A673 (cell line): Measurements from ENCODE around the gene ZNF784. TPM values are rescaled to one million over a fixed set of nuclear protein-coding genes. Genes with fewer than 3 reads are reported as not detected.

Experiments used
- BruUV-seq: library from RNA; stranded (reverse); fragments of 400-500 nt; replicated peaks from 2 replicates; lab custom pipeline; 2021; lab: Mats Ljungman, UMichigan
- CTCF ChIA-PET: fragments of 300-600 bp; sonication (Branson Sonifier 250); formaldehyde crosslinking; loops from one replicate; lab custom pipeline; 2022; ENCODE audit warnings: antibody characterized with exemption; lab: Charles Lee
- POLR2A ChIA-PET: fragments of 300-600 bp; sonication (Branson Sonifier 250); formaldehyde crosslinking; loops from one replicate; lab custom pipeline; 2022; ENCODE audit warnings: antibody characterized with exemption; ENCODE audit not compliant: low non-redundant PET; lab: Charles Lee
- DNase-seq: peaks from one replicate; pipeline ENCODE4 v3.0.0-alpha.2; 2015; ENCODE audit warnings: low spot score
- H3K27ac ChIP-seq: fragments of 200-600 bp; sonication (generic); 2 replicates; pipeline ENCODE4 v1.5.1; 2016; ENCODE audit warnings: mixed run types, low read depth, mild to moderate bottlenecking, mixed read lengths, antibody characterized with exemption, low read length; ENCODE audit not compliant: poor library complexity, severe bottlenecking
- H3K27me3 ChIP-seq: fragments of 200-600 bp; sonication (generic); replicated peaks from 2 replicates; pipeline ENCODE4 v1.6.1; 2017; ENCODE audit warnings: mixed run types, low read depth, mild to moderate bottlenecking, mixed read lengths, antibody characterized with exemption, low read length; ENCODE audit not compliant: insufficient read depth, poor library complexity
- H3K36me3 ChIP-seq: fragments of 200-600 bp; sonication (generic); 2 replicates; pipeline ENCODE4 v1.6.1; 2016; ENCODE audit warnings: mixed run types, mild to moderate bottlenecking, mixed read lengths, antibody characterized with exemption, low read length; ENCODE audit not compliant: insufficient read depth, poor library complexity, severe bottlenecking
- H3K4me1 ChIP-seq: fragments of 200-600 bp; sonication (generic); 2 replicates; pipeline ENCODE4 v1.6.1; 2017; ENCODE audit warnings: mixed run types, mild to moderate bottlenecking, mixed read lengths, antibody characterized with exemption, low read length; ENCODE audit not compliant: insufficient read depth, poor library complexity, severe bottlenecking
- H3K4me3 ChIP-seq: fragments of 200-600 bp; sonication (generic); 2 replicates; pipeline ENCODE4 v1.5.1; 2016; ENCODE audit warnings: low read depth, mixed run types, mild to moderate bottlenecking, mixed read lengths, low read length; ENCODE audit not compliant: poor library complexity, severe bottlenecking
- H3K9me3 ChIP-seq: fragments of 200-600 bp; sonication (generic); 2 replicates; pipeline ENCODE4 v1.6.1; 2016; ENCODE audit warnings: mixed run types, low read depth, mild to moderate bottlenecking, mixed read lengths, antibody characterized with exemption, low read length; ENCODE audit not compliant: poor library complexity, severe bottlenecking
- EZH2 ChIP-seq: fragments of 200-600 bp; sonication (generic); IDR thresholded peaks from 2 replicates; pipeline ENCODE4 v1.6.1; 2017; ENCODE audit warnings: borderline replicate concordance, low read depth, mild to moderate bottlenecking, mixed read lengths, antibody characterized with exemption, low read length; ENCODE audit not compliant: poor library complexity, severe bottlenecking
- intact Hi-C: fragments of 100-400 bp; cut with micrococcal nuclease; formaldehyde crosslinking; loops from one replicate; pipeline ENCODE4 v1.10.0; 2022; ENCODE audit not compliant: unreplicated experiment
- total RNA-seq: library from RNA; stranded (reverse); gene quantifications from 2 replicates; pipeline ENCODE4 v1.2.3, GENCODE V29; 2021
- TF ChIP-seq, protein P1 (sequence below): fragments of 300-800, 200-600 bp; sonication (generic); conservative IDR thresholded peaks from 2 replicates; pipeline ENCODE4 v1.5.1; 2017; ENCODE audit warnings: low read depth, mild to moderate bottlenecking, antibody characterized with exemption, low read length, moderate library complexity, mixed read lengths

Gene ZNF784
- total RNA-seq, 1 experiment from 2014 or later: 7.1 TPM

DNA sequence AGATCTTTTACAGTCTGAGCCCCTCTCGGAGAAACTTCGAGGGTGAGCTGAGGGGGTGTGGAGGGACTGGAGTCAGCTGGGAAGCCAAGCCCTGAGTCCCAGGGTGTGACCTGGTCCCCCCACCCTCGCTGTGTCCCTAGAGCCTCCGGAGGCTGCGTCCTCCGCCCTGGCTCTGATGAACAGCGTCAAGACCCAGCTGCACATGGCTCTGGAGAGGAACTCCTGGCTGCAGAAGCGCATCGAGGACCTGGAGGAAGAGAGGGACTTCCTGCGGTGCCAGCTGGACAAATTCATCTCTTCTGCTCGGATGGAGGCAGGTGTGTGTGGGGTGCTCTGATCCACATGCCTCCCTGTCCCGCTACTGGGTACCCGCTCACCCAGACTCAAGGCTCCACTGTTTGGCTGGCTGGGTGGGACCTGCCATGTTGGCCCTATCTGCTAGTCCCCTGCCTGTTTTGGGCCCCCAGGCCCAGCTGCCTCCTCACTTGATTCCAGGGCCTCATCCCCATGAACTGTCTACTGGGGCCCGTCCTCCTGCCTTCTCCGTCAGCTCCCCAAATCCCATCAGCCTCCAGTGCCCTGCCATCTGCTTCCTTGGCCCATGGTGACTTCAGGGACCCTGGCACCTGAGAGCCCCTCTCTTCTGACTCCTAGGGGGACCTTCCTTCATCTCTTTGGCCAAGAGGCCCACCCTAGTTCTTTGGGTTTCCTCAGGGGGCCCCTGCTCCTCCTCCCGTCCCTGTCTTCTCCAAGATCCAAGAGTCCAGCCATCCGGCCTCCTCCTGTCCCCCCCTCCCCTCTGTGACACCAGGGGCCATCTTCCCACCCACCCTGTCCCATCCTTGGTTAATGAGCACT lies 25.1 kb upstream of the ZNF784 start:
- no peaks in the 10 kb centered on the region for H3K9me3 ChIP-seq
- peak overlapping the region; percentile 98 for H3K27ac ChIP-seq
- TF ChIP-seq EZH2: no peak
- TF ChIP-seq, protein P1, sequence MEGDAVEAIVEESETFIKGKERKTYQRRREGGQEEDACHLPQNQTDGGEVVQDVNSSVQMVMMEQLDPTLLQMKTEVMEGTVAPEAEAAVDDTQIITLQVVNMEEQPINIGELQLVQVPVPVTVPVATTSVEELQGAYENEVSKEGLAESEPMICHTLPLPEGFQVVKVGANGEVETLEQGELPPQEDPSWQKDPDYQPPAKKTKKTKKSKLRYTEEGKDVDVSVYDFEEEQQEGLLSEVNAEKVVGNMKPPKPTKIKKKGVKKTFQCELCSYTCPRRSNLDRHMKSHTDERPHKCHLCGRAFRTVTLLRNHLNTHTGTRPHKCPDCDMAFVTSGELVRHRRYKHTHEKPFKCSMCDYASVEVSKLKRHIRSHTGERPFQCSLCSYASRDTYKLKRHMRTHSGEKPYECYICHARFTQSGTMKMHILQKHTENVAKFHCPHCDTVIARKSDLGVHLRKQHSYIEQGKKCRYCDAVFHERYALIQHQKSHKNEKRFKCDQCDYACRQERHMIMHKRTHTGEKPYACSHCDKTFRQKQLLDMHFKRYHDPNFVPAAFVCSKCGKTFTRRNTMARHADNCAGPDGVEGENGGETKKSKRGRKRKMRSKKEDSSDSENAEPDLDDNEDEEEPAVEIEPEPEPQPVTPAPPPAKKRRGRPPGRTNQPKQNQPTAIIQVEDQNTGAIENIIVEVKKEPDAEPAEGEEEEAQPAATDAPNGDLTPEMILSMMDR: no peak
- peaks cover 23% of the 10 kb centered on the region for H3K4me1 ChIP-seq
- peaks cover 25% of the 10 kb centered on the region for H3K36me3 ChIP-seq
- intact Hi-C loops: no loop called here
- no TSS peak for BruUV-seq
- no peak for DNase-seq
- peak overlapping the region; percentile 93 for H3K4me3 ChIP-seq
- ChIA-PET POLR2A (no interaction called here), CTCF (no interaction called here)
- H3K27me3 ChIP-seq: no peaks in the 10 kb centered on the region

DNA sequence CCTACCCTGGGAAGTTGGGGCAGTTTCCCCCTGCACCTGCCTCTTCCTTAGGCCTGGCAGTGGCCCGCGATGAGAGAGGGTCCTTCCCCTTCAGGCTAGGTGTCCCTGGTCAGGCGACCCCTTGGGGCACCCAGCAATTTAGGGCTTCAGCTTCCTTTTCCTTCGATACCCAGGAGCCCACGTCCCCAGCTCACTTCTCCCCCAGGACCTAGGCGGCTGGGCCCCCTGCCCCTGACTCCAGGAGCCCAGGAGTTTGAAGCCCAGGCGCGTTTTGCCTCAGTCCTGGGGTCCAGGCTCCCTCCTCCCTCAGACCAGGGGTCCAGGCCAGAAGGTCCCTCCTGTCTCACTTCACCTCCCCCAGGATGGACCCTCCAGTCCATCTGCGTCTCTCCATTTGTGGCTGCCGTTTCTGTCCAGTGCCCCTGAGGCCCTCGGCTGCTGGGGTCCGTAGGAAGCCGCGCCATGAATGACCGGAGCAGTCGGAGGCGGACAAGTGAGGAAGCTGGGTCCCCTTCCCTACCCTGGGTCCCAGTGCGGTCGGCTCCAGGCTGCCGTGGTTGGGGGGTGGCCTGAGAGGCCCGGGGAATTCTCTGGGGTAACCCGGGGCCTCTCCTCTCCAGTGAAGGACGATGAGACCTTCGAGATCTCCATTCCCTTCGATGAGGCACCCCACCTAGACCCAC lies 24.4 kb upstream of the ZNF784 start:
- BruUV-seq: no TSS peak
- TF ChIP-seq, protein P1: no peak
- no peak for TF ChIP-seq EZH2
- Histone ChIP-seq H3K27me3 (no peaks in the 10 kb centered on the region), H3K4me1 (peaks cover 24% of the 10 kb centered on the region), H3K4me3 (peak overlapping the region; percentile 93), H3K9me3 (no peaks in the 10 kb centered on the region), H3K36me3 (peaks cover 27% of the 10 kb centered on the region), H3K27ac (peak overlapping the region; percentile 98)
- ChIA-PET CTCF (no interaction called here), POLR2A (no interaction called here)
- intact Hi-C loops: no loop called here
- DNase-seq: no peak

DNA sequence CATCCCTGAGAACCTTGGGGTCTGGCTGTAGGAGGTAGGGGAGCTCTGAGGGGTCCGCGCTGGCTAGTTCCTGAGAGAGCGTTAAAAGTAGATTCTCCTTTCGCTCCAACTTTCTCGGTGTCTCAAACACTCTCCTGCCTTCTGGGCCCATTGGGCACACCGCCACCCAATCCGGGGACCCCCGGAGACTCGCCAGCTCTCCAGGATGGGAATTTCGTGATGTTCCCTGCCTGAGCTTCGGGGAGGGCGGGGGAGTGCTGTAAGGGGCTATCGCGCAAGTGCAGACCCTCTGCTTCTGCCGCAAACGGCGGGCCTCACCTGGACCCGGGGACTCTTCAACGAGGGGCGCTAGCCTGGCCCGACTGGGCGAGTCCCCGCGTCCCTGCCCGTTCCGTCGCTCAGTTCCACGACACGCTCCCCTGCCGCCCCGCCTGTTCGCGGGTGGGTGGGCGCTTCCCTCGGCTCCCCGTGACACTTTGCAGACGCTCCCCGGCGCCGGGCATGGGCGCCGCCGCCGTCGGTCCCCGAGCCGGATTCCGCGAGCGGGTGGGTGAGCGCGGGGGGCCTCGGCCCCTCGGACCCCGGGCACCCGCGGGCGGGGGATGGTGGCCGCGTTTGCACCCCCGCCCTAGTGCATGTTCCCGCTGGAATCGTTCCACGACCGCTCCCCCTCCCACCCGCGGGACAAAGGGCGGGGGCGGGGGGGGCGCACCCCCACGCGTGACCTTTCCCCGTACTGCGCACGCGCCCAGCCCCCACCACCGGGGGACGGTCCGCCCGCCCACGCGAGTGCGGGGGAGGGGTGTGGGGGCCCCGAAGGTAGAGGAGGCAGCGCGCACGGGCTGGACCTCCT lies 23.6 kb upstream of the ZNF784 start, which contains the start of gene CCDC106:
TSS of gene CCDC106 (plus strand) at position 481 of the 853 bp plus-strand sequence. CDS start 835 bp downstream, outside the sequence.
- no peaks in the 10 kb centered on the region for H3K27me3 ChIP-seq
- H3K4me3 ChIP-seq: peak within 1 kb of the TSS; percentile 93
- intact Hi-C loops: no loop called here
- H3K36me3 ChIP-seq: peaks cover 27% of the 10 kb centered on the region
- peak within 1 kb of the TSS; percentile 98 for H3K27ac ChIP-seq
- peaks cover 28% of the 10 kb centered on the region for H3K4me1 ChIP-seq
- no TSS peak for BruUV-seq
- no peak for TF ChIP-seq EZH2
- DNase-seq: peak; percentile 92
- no peaks in the 10 kb centered on the region for H3K9me3 ChIP-seq
- CTCF ChIA-PET: no interaction called here
- POLR2A ChIA-PET: interaction anchor here (0.6 kb wide), 1 partner anchor 171 kb away, joined by 3 read pairs; no protein-coding TSS in a partner anchor
